ENCODE results near the gene PTPRB. TPM values are rescaled to one million over a fixed set of nuclear protein-coding genes. Genes with fewer than 3 reads are reported as not detected.

PTPRB gene
- total RNA-seq, 1 experiment from 2014 or later = not detected

DNA sequence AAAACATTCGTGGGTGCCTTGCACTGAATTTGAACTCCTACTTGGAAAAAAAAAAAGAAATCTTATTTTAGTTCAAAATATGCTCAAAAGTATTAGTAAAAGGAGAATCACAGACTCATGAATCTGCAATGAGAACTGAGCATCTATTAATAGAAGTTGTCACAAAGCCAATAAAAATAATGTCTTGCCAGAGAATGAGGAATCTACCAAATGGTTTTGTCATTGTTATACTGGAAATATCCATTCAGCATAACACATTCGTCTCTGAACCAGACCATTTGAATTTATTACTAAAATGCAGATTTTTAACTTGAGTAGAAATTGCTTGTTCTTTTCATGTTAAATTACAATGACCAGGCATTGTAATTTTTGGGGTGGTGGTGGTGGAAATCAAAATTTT lies 11.6 kb upstream of the PTPRB start:
- Histone ChIP-seq H3K79me2 (ENCODE audit: low read length) (no peaks in the 10 kb centered on the region), H3K4me3 (ENCODE audit: low read length) (no peak overlapping the region), H3K27me3 (ENCODE audit: low read length) (no peaks in the 10 kb centered on the region), H3K9me2 (replicated peaks; ENCODE audit: insufficient read depth, low read length) (no peaks in the 10 kb centered on the region), H3K36me3 (ENCODE audit: insufficient read depth, low read length) (no peaks in the 10 kb centered on the region), H3K4me2 (ENCODE audit: low read depth, low read length, poor library complexity, severe bottlenecking) (no peak overlapping the region), H4K20me1 (ENCODE audit: insufficient read depth, low read depth, low read length) (no peaks in the 10 kb centered on the region), H3K27ac (ENCODE audit: low read length) (no peak overlapping the region), H2AFZ (ENCODE audit: low read length) (no peak overlapping the region), H3K9ac (ENCODE audit: low read length) (no peak overlapping the region), H3K4me1 (ENCODE audit: low read length) (no peaks in the 10 kb centered on the region), H3K9me3 (ENCODE audit: low read length) (no peaks in the 10 kb centered on the region)
- DNase-seq = no peak

DNA sequence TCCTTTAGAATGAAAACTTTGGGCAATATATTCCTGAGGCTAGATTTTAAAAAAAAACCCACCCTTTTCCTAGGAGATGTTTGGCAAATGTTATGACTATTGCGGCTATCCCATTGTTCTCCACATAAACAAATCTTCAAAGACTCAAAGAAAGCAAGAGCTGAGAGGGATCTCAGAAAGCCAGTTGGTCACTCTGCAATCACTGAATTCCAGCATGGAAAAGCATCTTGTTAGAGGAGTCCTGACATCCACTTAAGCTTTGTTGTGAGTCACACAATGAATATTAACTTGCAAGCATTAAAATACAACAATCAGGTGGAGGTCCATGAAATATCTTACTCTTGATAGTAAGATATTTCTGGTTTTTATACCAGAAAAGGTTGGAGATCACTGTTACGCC lies 11.0 kb upstream of the PTPRB start:
- H4K20me1 ChIP-seq (ENCODE audit: insufficient read depth, low read depth, low read length) = no peaks in the 10 kb centered on the region
- no peaks in the 10 kb centered on the region for H3K9me3 ChIP-seq (ENCODE audit: low read length)
- H3K36me3 ChIP-seq (ENCODE audit: insufficient read depth, low read length) = no peaks in the 10 kb centered on the region
- H3K9me2 ChIP-seq (replicated peaks; ENCODE audit: insufficient read depth, low read length) = no peaks in the 10 kb centered on the region
- no peak overlapping the region for H3K4me3 ChIP-seq (ENCODE audit: low read length)
- DNase-seq = no peak
- H2AFZ ChIP-seq (ENCODE audit: low read length) = no peak overlapping the region
- H3K4me1 ChIP-seq (ENCODE audit: low read length) = no peaks in the 10 kb centered on the region
- no peaks in the 10 kb centered on the region for H3K79me2 ChIP-seq (ENCODE audit: low read length)
- no peaks in the 10 kb centered on the region for H3K27me3 ChIP-seq (ENCODE audit: low read length)
- H3K27ac ChIP-seq (ENCODE audit: low read length) = no peak overlapping the region
- H3K9ac ChIP-seq (ENCODE audit: low read length) = no peak overlapping the region
- no peak overlapping the region for H3K4me2 ChIP-seq (ENCODE audit: low read depth, low read length, poor library complexity, severe bottlenecking)

DNA sequence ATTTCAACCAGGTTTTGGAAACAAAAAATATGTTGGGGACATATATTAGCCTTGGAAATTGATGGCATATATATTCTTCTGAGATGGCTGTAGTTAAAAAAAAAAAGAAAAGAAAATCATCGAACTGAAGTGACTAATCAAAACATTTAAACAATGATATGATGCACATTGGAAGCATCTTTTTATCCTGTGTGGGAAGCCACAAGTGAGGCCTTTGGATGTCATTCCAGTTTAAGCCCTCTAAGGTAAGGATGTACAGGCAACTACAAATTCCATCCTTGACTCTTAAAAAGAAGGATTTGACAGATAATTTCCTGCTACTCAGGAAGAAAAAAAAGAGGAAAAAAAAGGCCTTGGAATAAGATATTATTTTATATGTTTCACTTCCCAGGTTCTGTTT lies 9.6 kb upstream of the PTPRB start:
- no peak for DNase-seq
- Histone ChIP-seq H3K4me3 (ENCODE audit: low read length) (no peak overlapping the region), H3K27ac (ENCODE audit: low read length) (no peak overlapping the region), H2AFZ (ENCODE audit: low read length) (no peak overlapping the region), H4K20me1 (ENCODE audit: insufficient read depth, low read depth, low read length) (no peaks in the 10 kb centered on the region), H3K27me3 (ENCODE audit: low read length) (no peaks in the 10 kb centered on the region), H3K79me2 (ENCODE audit: low read length) (no peaks in the 10 kb centered on the region), H3K4me1 (ENCODE audit: low read length) (no peaks in the 10 kb centered on the region), H3K4me2 (ENCODE audit: low read depth, low read length, poor library complexity, severe bottlenecking) (no peak overlapping the region), H3K36me3 (ENCODE audit: insufficient read depth, low read length) (no peaks in the 10 kb centered on the region), H3K9me3 (ENCODE audit: low read length) (no peaks in the 10 kb centered on the region), H3K9ac (ENCODE audit: low read length) (no peak overlapping the region), H3K9me2 (replicated peaks; ENCODE audit: insufficient read depth, low read length) (no peaks in the 10 kb centered on the region)

DNA sequence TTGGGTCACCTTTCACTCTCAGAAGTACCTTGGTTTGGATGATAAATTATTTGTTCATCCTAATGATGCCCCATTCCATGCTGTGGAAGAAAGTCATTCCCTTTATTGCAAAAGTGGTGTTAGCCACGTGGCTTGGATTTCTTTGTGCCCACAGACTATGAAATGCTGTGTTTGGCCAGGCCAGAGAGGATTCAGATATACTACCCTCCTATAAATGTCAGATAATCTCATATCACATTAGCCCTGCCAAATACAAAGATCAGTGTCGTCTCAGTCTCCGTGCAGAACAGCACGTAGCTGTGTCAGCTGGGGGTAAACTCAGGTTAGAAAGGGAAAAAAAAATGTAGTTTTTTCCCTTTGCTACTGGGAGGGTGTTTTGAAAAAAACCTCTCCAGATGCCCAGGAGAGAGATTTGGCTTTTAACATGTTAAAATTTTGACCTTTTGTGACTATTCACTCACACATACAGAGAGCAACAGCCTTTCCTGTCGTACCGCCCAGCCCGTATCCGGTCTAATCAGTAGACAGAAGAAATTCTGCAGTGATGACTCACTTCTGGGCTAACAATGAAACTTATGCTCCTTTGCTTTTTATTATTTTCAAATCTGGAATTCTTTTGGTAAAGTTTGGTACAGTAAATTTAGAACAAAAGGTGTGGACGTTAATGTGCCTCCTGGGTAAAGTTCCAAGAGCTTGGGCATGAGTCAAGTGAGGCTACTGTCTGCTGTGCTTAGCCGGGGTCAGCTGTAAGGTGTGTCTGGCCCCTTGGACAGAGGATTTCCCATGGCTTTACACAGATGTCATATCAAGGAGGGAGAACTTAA lies 8.5 kb upstream of the PTPRB start:
- no peak overlapping the region for H3K9ac ChIP-seq (ENCODE audit: low read length)
- no peak for DNase-seq
- H3K4me3 ChIP-seq (ENCODE audit: low read length) = no peak overlapping the region
- H3K9me2 ChIP-seq (replicated peaks; ENCODE audit: insufficient read depth, low read length) = no peaks in the 10 kb centered on the region
- H3K9me3 ChIP-seq (ENCODE audit: low read length) = no peaks in the 10 kb centered on the region
- H2AFZ ChIP-seq (ENCODE audit: low read length) = no peak overlapping the region
- H3K27ac ChIP-seq (ENCODE audit: low read length) = no peak overlapping the region
- H4K20me1 ChIP-seq (ENCODE audit: insufficient read depth, low read depth, low read length) = no peaks in the 10 kb centered on the region
- H3K27me3 ChIP-seq (ENCODE audit: low read length) = no peaks in the 10 kb centered on the region
- H3K4me1 ChIP-seq (ENCODE audit: low read length) = no peaks in the 10 kb centered on the region
- no peaks in the 10 kb centered on the region for H3K79me2 ChIP-seq (ENCODE audit: low read length)
- no peaks in the 10 kb centered on the region for H3K36me3 ChIP-seq (ENCODE audit: insufficient read depth, low read length)
- H3K4me2 ChIP-seq (ENCODE audit: low read depth, low read length, poor library complexity, severe bottlenecking) = no peak overlapping the region

DNA sequence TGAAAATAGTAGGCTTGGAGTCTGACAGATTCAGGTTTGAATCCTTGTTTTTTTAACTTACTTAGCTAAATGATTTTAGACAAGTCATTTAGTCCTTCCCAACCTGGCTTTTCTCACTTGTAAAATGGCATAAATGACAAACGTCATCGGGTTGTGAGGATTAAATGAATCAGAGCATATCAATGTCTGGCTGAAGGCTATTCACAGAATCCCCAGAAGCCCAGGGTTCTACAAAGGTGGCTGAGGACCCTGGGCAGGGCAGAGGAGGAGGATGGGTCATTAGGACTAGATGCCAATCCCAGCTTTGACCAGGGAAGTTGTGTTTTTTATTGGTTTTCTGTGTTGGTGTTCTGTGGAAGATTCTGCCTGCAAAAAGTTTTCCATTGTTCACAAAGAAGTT lies 7.6 kb upstream of the PTPRB start:
- H3K36me3 ChIP-seq (ENCODE audit: insufficient read depth, low read length) = no peaks in the 10 kb centered on the region
- H3K27me3 ChIP-seq (ENCODE audit: low read length) = no peaks in the 10 kb centered on the region
- no peak overlapping the region for H3K4me3 ChIP-seq (ENCODE audit: low read length)
- no peaks in the 10 kb centered on the region for H3K9me2 ChIP-seq (replicated peaks; ENCODE audit: insufficient read depth, low read length)
- H3K9ac ChIP-seq (ENCODE audit: low read length) = no peak overlapping the region
- no peak for DNase-seq
- H3K79me2 ChIP-seq (ENCODE audit: low read length) = no peaks in the 10 kb centered on the region
- H3K4me2 ChIP-seq (ENCODE audit: low read depth, low read length, poor library complexity, severe bottlenecking) = no peak overlapping the region
- no peak overlapping the region for H3K27ac ChIP-seq (ENCODE audit: low read length)
- no peaks in the 10 kb centered on the region for H3K9me3 ChIP-seq (ENCODE audit: low read length)
- H2AFZ ChIP-seq (ENCODE audit: low read length) = no peak overlapping the region
- H4K20me1 ChIP-seq (ENCODE audit: insufficient read depth, low read depth, low read length) = no peaks in the 10 kb centered on the region
- H3K4me1 ChIP-seq (ENCODE audit: low read length) = no peaks in the 10 kb centered on the region

DNA sequence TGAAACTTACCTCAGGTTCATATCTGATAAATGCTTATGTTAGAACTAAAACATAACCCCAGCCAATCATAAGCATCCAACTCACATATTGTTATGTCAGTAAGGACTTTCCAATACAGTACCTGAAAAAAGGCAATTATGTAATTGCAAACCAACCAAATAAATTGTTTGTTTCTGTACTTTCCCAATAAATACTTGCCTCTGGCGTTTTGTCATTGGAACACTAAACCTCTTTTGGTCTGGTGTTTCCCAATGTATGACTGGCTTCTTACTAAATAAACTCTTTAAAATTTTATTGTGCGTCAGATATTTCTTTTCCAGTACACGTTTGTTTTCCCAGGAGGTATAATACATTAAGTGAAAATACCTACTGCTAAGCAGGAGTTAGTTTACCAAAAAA lies 6.7 kb upstream of the PTPRB start:
- H4K20me1 ChIP-seq (ENCODE audit: insufficient read depth, low read depth, low read length) = no peaks in the 10 kb centered on the region
- H3K9ac ChIP-seq (ENCODE audit: low read length) = no peak overlapping the region
- H3K36me3 ChIP-seq (ENCODE audit: insufficient read depth, low read length) = no peaks in the 10 kb centered on the region
- H3K27me3 ChIP-seq (ENCODE audit: low read length) = no peaks in the 10 kb centered on the region
- no peaks in the 10 kb centered on the region for H3K79me2 ChIP-seq (ENCODE audit: low read length)
- H3K9me2 ChIP-seq (replicated peaks; ENCODE audit: insufficient read depth, low read length) = no peaks in the 10 kb centered on the region
- no peak overlapping the region for H3K4me3 ChIP-seq (ENCODE audit: low read length)
- DNase-seq = no peak
- H3K4me1 ChIP-seq (ENCODE audit: low read length) = no peaks in the 10 kb centered on the region
- no peak overlapping the region for H3K27ac ChIP-seq (ENCODE audit: low read length)
- no peaks in the 10 kb centered on the region for H3K9me3 ChIP-seq (ENCODE audit: low read length)
- H3K4me2 ChIP-seq (ENCODE audit: low read depth, low read length, poor library complexity, severe bottlenecking) = no peak overlapping the region
- no peak overlapping the region for H2AFZ ChIP-seq (ENCODE audit: low read length)

DNA sequence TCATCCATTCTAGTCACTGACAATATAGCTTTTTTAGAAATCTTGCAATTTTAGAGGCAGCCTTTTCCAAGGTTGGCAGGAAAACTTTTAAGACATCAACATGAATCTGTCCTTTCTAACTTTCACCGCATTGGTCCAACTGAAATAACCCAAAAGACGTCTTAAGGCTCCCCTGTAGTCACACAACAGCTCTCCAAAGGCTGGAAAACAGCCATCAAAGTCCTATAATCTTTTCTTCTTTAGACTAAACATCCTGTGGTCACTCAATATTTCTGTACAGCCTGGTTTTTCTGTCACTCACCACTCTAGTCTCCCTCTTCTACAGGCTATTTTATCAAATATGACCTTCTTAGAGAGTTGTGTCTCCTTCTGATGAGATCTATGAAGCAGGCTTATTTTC lies 4.5 kb upstream of the PTPRB start:
- Histone ChIP-seq H3K4me3 (ENCODE audit: low read length) (no peak overlapping the region), H3K9me2 (replicated peaks; ENCODE audit: insufficient read depth, low read length) (no peaks in the 10 kb centered on the region), H3K9ac (ENCODE audit: low read length) (no peak overlapping the region), H3K27me3 (ENCODE audit: low read length) (no peaks in the 10 kb centered on the region), H3K36me3 (ENCODE audit: insufficient read depth, low read length) (no peaks in the 10 kb centered on the region), H3K4me1 (ENCODE audit: low read length) (no peaks in the 10 kb centered on the region), H2AFZ (ENCODE audit: low read length) (no peak overlapping the region), H3K4me2 (ENCODE audit: low read depth, low read length, poor library complexity, severe bottlenecking) (no peak overlapping the region), H3K79me2 (ENCODE audit: low read length) (no peaks in the 10 kb centered on the region), H3K27ac (ENCODE audit: low read length) (no peak overlapping the region), H4K20me1 (ENCODE audit: insufficient read depth, low read depth, low read length) (no peaks in the 10 kb centered on the region), H3K9me3 (ENCODE audit: low read length) (no peaks in the 10 kb centered on the region)
- DNase-seq = no peak

DNA sequence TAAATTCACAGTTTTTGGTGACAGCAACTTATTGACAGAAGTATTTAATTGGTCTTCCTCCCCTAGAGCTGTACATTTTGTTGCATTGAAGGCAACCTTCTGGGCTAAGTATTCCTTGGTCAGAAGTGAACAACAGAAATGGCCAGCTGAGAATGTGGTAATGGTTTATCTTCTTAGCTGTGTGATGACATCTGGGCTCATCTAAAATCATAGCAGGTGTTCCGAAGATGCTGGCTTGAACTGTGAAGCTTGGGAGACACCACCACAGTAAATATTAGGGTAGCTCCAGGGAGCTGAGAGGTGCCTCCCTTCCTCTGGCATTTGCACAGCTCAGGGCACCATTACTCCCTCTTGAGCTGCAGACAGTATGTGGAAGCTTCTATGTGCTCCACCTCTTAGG lies 3.7 kb upstream of the PTPRB start:
- H3K4me1 ChIP-seq (ENCODE audit: low read length) = no peaks in the 10 kb centered on the region

More for the DNA sequence above, 3.7 kb upstream of the PTPRB start:
- H3K9me3 ChIP-seq (ENCODE audit: low read length) = no peaks in the 10 kb centered on the region
- H4K20me1 ChIP-seq (ENCODE audit: insufficient read depth, low read depth, low read length) = no peaks in the 10 kb centered on the region
- H3K4me2 ChIP-seq (ENCODE audit: low read depth, low read length, poor library complexity, severe bottlenecking) = no peak overlapping the region
- no peaks in the 10 kb centered on the region for H3K27me3 ChIP-seq (ENCODE audit: low read length)
- no peak overlapping the region for H3K4me3 ChIP-seq (ENCODE audit: low read length)
- H3K36me3 ChIP-seq (ENCODE audit: insufficient read depth, low read length) = no peaks in the 10 kb centered on the region
- H3K27ac ChIP-seq (ENCODE audit: low read length) = no peak overlapping the region
- H3K79me2 ChIP-seq (ENCODE audit: low read length) = no peaks in the 10 kb centered on the region
- no peak for DNase-seq
- H3K9ac ChIP-seq (ENCODE audit: low read length) = no peak overlapping the region
- H3K9me2 ChIP-seq (replicated peaks; ENCODE audit: insufficient read depth, low read length) = no peaks in the 10 kb centered on the region
- no peak overlapping the region for H2AFZ ChIP-seq (ENCODE audit: low read length)

Data from Karpas-422 (cell line).